Activated CD4-positive, alpha-beta T cell treated with anti-CD3 and anti-CD28 coated beads for 24 hours (primary cell): ENCODE measurements around the gene ZWILCH.
"Not testable (repeated sequence)": the region's sequence is repeated elsewhere in the genome, so short reads cannot be mapped to it uniquely, and the experiment has no call there.

Experiments
- DNase-seq, 2 donors: peaks; one replicate each; pipeline ENCODE4 v3.0.0-alpha.2; 2020; ENCODE audit warnings: low read depth in 2 of 2

ZWILCH gene

DNA sequence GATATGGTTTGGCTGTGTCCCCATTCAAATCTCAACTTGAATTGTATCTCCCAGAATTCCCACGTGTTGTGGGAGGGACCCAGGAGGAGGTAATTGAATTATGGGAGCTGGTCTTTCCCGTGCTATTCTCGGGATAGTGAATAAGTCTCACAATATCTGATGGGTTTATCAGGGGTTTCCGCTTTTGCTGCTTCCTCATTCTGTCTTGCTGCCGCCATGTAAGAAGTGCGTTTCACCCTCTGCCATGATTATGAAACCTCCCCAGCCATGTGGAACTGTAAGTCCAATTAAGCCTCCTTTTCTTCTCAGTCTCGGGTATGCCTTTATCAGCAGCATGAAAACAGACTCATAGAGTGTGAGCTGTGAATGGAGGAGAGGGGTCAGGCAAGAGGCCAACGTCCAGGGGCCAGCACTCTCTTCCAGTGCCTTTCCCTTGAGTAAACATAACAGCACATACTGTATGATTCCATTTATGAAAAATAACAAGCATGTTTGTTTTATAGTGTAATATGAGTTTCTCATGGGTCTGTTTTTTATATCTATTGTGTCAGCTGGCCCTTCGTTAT lies 76.9 kb downstream of the ZWILCH start:
- no peak for DNase-seq

- no peak for DNase-seq
Measured at GRCh38 chr15:66586155-66586976, 81.2 kb downstream of the ZWILCH start.

DNA sequence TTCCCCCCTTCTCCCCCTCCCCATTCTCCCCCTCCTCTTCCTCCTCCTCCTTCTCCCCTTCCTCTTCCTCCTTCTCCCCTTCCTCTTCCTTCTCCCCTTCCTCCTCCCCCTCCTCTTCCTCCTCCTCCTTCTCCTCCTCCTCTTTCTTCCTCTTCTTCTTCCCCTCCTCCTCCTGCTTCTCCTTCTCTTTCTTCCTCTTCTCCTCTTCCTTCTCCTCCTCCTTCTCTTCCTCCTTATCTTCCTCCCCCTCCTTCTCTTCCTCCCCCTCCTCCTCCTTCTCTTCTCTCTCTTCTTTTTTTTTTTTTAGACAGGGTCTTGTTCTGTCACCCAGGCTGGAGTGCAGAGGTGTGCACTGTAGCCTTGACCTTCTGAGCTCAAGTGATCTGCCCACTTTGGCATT lies 81.9 kb downstream of the ZWILCH start:
- no peak for DNase-seq

GRCh38 chr15:66587749-66588148 lies 82.6 kb downstream of the ZWILCH start:
- DNase-seq: no peak

GRCh38 chr15:66588537-66588936 lies 83.4 kb downstream of the ZWILCH start:
- DNase-seq: no peak

DNA sequence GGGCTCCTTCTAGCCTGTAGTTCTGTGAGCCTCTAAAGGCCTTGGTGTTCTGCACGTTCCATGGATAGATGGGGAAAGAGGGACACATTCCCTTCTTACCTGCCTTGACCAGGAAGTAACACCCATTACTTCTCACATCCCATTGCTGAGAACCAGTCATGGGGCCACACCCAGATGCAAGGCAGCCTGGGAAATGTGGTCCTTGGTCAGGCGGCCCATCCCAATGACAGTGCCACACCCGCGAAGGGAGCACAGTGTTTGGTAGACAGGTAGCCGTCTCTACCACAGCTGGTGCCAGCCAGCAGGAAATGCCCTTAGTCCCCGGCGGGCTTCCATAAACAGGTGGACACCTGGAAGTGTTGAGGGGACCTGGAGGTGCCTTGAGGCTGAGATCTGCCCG lies 83.8 kb downstream of the ZWILCH start:
- no peak for DNase-seq

GRCh38 chr15:66589429-66589828 lies 84.3 kb downstream of the ZWILCH start:
- DNase-seq: not testable (repeated sequence)

- no peak for DNase-seq
Measured at GRCh38 chr15:66590435-66590834, 85.3 kb downstream of the ZWILCH start.

DNA sequence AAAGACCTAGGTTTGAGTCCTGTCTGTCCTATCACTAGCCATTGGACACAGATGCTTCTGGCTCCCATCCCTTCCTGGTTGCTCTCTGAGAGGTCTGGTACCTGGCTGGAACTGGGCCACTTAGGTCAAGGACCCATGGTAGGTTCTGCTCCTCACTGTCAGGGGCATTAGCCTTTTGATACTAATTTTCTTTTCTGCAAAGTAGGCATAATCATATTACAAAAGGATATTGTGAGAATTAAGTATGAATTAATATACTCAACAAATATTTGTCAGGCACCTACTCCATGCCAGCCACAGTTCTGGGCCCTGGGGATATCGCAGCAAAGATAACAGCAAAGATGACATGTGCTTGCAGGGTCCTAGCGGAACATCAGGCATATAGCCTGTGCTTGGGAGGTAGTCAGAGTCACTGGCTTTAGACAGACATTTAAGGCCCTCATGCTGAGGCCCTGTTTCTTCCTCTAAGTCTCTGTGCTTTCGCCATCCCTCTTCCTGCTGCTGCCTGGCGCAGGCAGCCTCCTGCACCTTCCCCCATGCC lies 86.3 kb downstream of the ZWILCH start:
- no peak for DNase-seq

- DNase-seq: no peak
Measured at GRCh38 chr15:66592505-66593218, 87.5 kb downstream of the ZWILCH start.

GRCh38 chr15:66593219-66593780 lies 88.2 kb downstream of the ZWILCH start:
- DNase-seq: no peak

GRCh38 chr15:66594344-66594743 lies 89.2 kb downstream of the ZWILCH start:
- no peak for DNase-seq

DNA sequence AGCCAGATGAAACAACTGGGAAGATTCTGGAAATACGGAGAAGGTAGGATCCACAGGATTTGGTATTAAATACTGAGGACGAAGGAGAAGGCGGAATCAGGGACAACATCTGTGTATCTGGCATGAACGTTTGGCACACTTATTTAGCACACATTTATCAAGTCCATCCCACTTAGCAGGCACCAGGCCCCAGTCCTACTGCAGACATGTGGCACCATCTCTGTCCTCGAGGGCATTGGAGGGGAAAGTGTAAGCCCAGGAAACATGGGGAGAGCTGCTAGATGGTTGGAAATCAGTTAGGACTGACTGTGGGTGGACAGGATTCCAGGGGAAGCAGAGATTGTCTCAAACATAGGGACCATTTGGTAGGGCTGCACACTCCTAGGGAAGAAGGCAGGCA lies 89.7 kb downstream of the ZWILCH start:
- no peak for DNase-seq

DNA sequence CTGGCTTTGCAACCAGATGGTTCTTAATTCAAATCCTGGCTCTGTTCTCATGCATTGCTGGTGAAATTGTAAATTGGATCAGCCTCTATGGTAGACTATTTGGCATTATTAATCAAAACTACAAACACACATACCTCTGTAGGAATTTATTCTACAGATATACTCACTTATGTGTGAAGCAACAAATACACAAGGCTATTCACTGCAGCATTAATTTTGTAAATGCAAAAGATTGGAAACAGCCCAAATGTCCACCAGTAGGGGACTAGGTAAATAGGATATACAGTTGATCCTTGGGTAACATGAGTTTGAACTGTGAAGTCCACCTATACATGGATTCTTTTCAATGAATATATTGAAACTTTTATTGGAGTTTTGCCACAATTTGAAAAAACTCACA lies 90.2 kb downstream of the ZWILCH start:
- no peak for DNase-seq

- no peak for DNase-seq
Measured at GRCh38 chr15:66595931-66596545, 90.9 kb downstream of the ZWILCH start.

DNA sequence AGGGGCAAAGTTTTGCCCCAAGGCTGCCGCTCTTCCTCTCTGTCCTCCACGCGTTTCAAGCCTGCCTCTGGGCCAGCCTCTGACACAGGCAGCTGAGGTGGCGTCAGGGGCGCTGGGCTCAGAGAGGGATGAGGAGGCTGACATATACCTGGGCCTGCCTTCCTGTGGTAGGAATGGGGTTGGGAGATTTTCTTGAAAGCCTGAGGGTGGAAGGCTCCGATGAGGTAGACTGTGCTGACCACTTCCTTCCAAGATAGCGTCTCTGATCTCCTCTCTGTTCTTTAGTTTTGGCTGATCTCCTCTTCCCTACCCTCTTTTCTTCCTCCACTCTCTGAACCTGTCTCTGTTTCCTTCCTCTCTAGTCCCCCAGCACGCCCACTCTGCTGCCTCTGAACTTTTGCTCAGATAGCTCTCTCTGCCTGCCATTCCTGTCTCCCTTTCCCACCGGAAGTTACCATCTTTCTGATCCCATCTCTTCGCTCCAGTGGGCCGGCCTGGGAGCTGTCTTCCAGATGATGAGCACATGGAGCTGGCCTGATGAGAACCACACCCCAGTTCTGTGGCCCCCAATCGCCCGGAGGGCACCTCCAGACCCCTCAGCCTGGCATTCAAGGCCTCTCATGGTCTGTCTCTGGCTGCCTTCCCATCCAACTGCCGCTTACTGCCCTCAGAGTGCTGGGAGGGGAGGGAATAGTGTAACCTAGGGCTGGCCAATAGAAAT lies 93.1 kb downstream of the ZWILCH start:
- DNase-seq: no peak
